Epithelial cell of proximal tubule (primary cell): ENCODE data around the gene IQSEC1. TPM values are rescaled to one million over a fixed set of nuclear protein-coding genes. Genes with fewer than 3 reads are reported as not detected.

Experiments
- DNase-seq: peaks from one replicate; pipeline ENCODE4 v3.0.0-alpha.2; 2011; ENCODE audit warnings: low read depth
- H3K4me3 ChIP-seq: 2 replicates; pipeline ENCODE4 v1.5.1; 2011; ENCODE audit warnings: low read depth, mild to moderate bottlenecking, low read length
- CTCF ChIP-seq: conservative IDR thresholded peaks from 2 replicates; pipeline ENCODE4 v1.5.1; 2012; ENCODE audit warnings: low read depth, mild to moderate bottlenecking, low read length
- total RNA-seq: library from RNA; depleted of rRNA; stranded (reverse); fragments of >200 nt; gene quantifications from 2 replicates; pipeline ENCODE4 v1.2.3, GENCODE V29; 2015

The IQSEC1 gene
- total RNA-seq, 1 donor from 2014 or later: 8.8 TPM

- no peak for DNase-seq
- TF ChIP-seq CTCF: no peak
Observed at GRCh38 chr3:12981306-12982275, 91.6 kb downstream of the IQSEC1 start.

GRCh38 chr3:12980596-12981290, 92.5 kb downstream of the IQSEC1 start:
- H3K4me3 ChIP-seq: no peak overlapping the region
- DNase-seq: no peak
- TF ChIP-seq CTCF: no peak

More at GRCh38 chr3:12981306-12982275, 91.6 kb downstream of the IQSEC1 start:
- H3K4me3 ChIP-seq: no peak overlapping the region

GRCh38 chr3:12979947-12980487, 93.2 kb downstream of the IQSEC1 start:
- DNase-seq: no peak
- H3K4me3 ChIP-seq: no peak overlapping the region
- TF ChIP-seq CTCF: no peak

GRCh38 chr3:12979151-12979946, 93.9 kb downstream of the IQSEC1 start:
- no peak for DNase-seq
- H3K4me3 ChIP-seq: no peak overlapping the region
- no peak for TF ChIP-seq CTCF

GRCh38 chr3:12978682-12979081, 94.5 kb downstream of the IQSEC1 start:
- H3K4me3 ChIP-seq: no peak overlapping the region
- DNase-seq: no peak
- TF ChIP-seq CTCF: no peak

GRCh38 chr3:12977117-12977808, 96.0 kb downstream of the IQSEC1 start:
- no peak for DNase-seq

More at GRCh38 chr3:12977117-12977808, 96.0 kb downstream of the IQSEC1 start:
- TF ChIP-seq CTCF: no peak
- H3K4me3 ChIP-seq: no peak overlapping the region
